GM23248 (cell line): ENCODE results near the gene NDC1. TPM values are rescaled to one million over a fixed set of nuclear protein-coding genes. Genes with fewer than 3 reads are reported as not detected.

ENCODE experiments used
- DNase-seq: peaks from one replicate; pipeline ENCODE4 v3.0.0-alpha.2; 2015
- H2AFZ ChIP-seq: fragments of 200-600 bp; sonication (generic); 2 replicates; pipeline ENCODE4 v1.6.1; 2016; ENCODE audit warnings: antibody characterized with exemption
- H3F3A ChIP-seq: fragments of 200-600 bp; sonication (generic); 2 replicates; pipeline ENCODE4 v1.6.1; 2016; ENCODE audit warnings: mild to moderate bottlenecking, antibody characterized with exemption, mixed run types; ENCODE audit not compliant: insufficient read depth
- H3K27ac ChIP-seq: fragments of 200-600 bp; sonication (generic); 2 replicates; pipeline ENCODE4 v1.5.1; 2016; ENCODE audit warnings: mild to moderate bottlenecking
- H3K27me3 ChIP-seq: fragments of 200-600 bp; sonication (generic); replicated peaks from 2 replicates; pipeline ENCODE4 v1.6.1; 2016; ENCODE audit warnings: mild to moderate bottlenecking; ENCODE audit not compliant: insufficient read depth
- H3K36me3 ChIP-seq: fragments of 200-600 bp; sonication (generic); 2 replicates; pipeline ENCODE4 v1.6.1; 2016; ENCODE audit warnings: low read depth, mild to moderate bottlenecking
- H3K4me1 ChIP-seq: fragments of 200-600 bp; sonication (generic); 2 replicates; pipeline ENCODE4 v1.6.1; 2016; ENCODE audit warnings: mild to moderate bottlenecking; ENCODE audit not compliant: insufficient read depth
- H3K4me2 ChIP-seq: fragments of 200-600 bp; sonication (generic); one replicate; pipeline ENCODE4 v1.6.1; 2016; ENCODE audit warnings: mild to moderate bottlenecking; ENCODE audit not compliant: unreplicated experiment
- H3K4me3 ChIP-seq: fragments of 200-600 bp; sonication (generic); 2 replicates; pipeline ENCODE4 v1.5.1; 2016; ENCODE audit warnings: mild to moderate bottlenecking
- H3K79me2 ChIP-seq: fragments of 200-600 bp; sonication (generic); 2 replicates; pipeline ENCODE4 v1.6.1; 2016; ENCODE audit warnings: mild to moderate bottlenecking; ENCODE audit not compliant: insufficient read depth
- H3K9ac ChIP-seq: fragments of 200-600 bp; sonication (generic); 2 replicates; pipeline ENCODE4 v1.6.1; 2016; ENCODE audit warnings: mild to moderate bottlenecking
- H3K9me2 ChIP-seq: fragments of 200-600 bp; sonication (generic); 2 replicates; pipeline ENCODE4 v1.6.1; 2016; ENCODE audit warnings: mixed run types, mild to moderate bottlenecking, moderate library complexity; ENCODE audit not compliant: insufficient read depth
- H3K9me3 ChIP-seq: fragments of 200-600 bp; sonication (generic); one replicate; pipeline ENCODE4 v1.6.1; 2017; ENCODE audit warnings: low read depth
- H4K20me1 ChIP-seq: fragments of 200-600 bp; sonication (generic); 2 replicates; pipeline ENCODE4 v1.6.0; 2016; ENCODE audit not compliant: insufficient read depth
- EZH2 ChIP-seq: fragments of 200-600 bp; sonication (generic); IDR thresholded peaks from 2 replicates; pipeline ENCODE4 v1.6.1; 2018; ENCODE audit warnings: antibody characterized with exemption, mild to moderate bottlenecking; ENCODE audit not compliant: insufficient read depth, poor library complexity, severe bottlenecking
- EZH2phosphoT487 ChIP-seq: fragments of 200-600 bp; sonication (generic); IDR thresholded peaks from 2 replicates; pipeline ENCODE4 v1.6.1; 2018; ENCODE audit warnings: antibody characterized with exemption, moderate library complexity, mild to moderate bottlenecking, low read depth; ENCODE audit not compliant: insufficient read depth
- WGBS, 2 experiments: methylation state at CpG; one replicate each; pipeline ENCODE4 v1.1.6; 2015 to 2017; ENCODE audit warnings: low lambda C conversion rate in 2 of 2, low coverage in 1 of 2; ENCODE audit errors: missing lambda C conversion rate in 2 of 2; 5-methylcytosine and 5-hydroxymethylcytosine counted together
- in situ Hi-C: fragments of 300-500 bp; cut with MboI; formaldehyde crosslinking; loops from 2 replicates; pipeline ENCODE4 v1.15.0; 2020
- polyA plus RNA-seq: library from polyadenylated mRNA; unstranded; fragments of >200 nt; fragmentation: Nextera tagmentation; extraction: Ambion mirVana; gene quantifications from 2 replicates; pipeline ENCODE4 v1.2.1, GENCODE V29; 2016
- total RNA-seq: library from RNA; depleted of rRNA; stranded (reverse); fragments of >200 nt; shearing (Covaris generic); gene quantifications from 2 replicates; pipeline ENCODE4 v1.2.3, GENCODE V29; 2014

The NDC1 gene
- total and polyA plus RNA-seq, 2 experiments from 2014 or later: 8.2 to 23.0 TPM

DNA sequence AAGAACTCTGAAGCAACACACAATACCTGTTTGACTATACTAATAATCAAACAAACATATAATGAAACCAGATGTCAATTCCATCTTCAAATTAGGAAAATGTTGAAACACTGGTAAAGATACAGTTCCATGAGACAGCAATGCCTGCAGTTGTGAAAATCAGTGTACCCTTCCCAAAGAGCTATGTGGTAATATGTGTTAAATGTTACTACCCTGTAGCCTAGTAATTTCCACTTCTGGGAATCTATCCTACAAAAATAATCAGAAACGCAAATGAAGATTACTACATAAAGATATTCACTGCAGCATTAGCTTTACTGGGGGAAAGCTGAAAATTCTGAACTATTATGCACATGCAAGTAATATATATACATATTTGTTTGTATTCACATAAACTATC lies 116.1 kb downstream of the NDC1 start:
- WGBS, 2 experiments: 49 to 71% methylated on average over 1 of the region's 1 CpG
- no peak overlapping the region for H2AFZ ChIP-seq
- H3K9me2 ChIP-seq: no peaks in the 10 kb centered on the region
- H4K20me1 ChIP-seq: no peaks in the 10 kb centered on the region
- no peaks in the 10 kb centered on the region for H3K79me2 ChIP-seq
- no peak for TF ChIP-seq EZH2phosphoT487
- H3K4me1 ChIP-seq: no peaks in the 10 kb centered on the region
- H3K27ac ChIP-seq: no peak overlapping the region
- DNase-seq: no peak
- H3K9ac ChIP-seq: no peak overlapping the region
- no peaks in the 10 kb centered on the region for H3K27me3 ChIP-seq
- in situ Hi-C loops: no loop called here
- no peak overlapping the region for H3K4me2 ChIP-seq
- no peaks in the 10 kb centered on the region for H3K36me3 ChIP-seq
- H3K9me3 ChIP-seq: no peaks in the 10 kb centered on the region
- no peak overlapping the region for H3K4me3 ChIP-seq
- no peaks in the 10 kb centered on the region for H3F3A ChIP-seq

DNA sequence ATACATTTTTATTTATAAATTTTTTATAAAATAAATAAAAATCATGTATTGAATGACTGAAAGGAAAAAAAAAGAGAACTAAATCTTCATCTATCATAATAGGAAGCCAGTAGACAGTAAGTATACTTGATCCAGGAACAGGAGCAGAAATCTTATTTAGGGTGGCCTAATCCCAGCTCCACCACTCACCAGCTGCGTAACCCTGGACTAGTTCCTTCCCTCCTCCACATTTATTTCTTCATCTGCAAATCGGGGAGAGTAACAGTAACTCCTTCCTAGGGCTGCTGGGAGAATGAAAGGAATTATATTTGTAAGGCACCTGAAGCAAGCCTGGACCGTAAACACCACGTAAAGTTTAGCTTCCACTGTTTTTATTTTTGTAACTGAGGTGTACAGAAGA lies 117.0 kb downstream of the NDC1 start:
- H2AFZ ChIP-seq: no peak overlapping the region
- H3K27me3 ChIP-seq: no peaks in the 10 kb centered on the region
- in situ Hi-C loops: no loop called here
- no peaks in the 10 kb centered on the region for H3F3A ChIP-seq
- DNase-seq: no peak
- H3K36me3 ChIP-seq: no peaks in the 10 kb centered on the region
- H3K4me3 ChIP-seq: no peak overlapping the region
- no peaks in the 10 kb centered on the region for H4K20me1 ChIP-seq
- no peaks in the 10 kb centered on the region for H3K9me2 ChIP-seq
- H3K4me1 ChIP-seq: no peaks in the 10 kb centered on the region
- no peak overlapping the region for H3K27ac ChIP-seq
- WGBS, 2 experiments: 75 to 76% methylated on average over 4 of the region's 4 CpGs
- no peak overlapping the region for H3K9ac ChIP-seq
- no peak overlapping the region for H3K4me2 ChIP-seq
- H3K79me2 ChIP-seq: no peaks in the 10 kb centered on the region
- TF ChIP-seq EZH2 (no peak), EZH2phosphoT487 (no peak)
- H3K9me3 ChIP-seq: no peaks in the 10 kb centered on the region

DNA sequence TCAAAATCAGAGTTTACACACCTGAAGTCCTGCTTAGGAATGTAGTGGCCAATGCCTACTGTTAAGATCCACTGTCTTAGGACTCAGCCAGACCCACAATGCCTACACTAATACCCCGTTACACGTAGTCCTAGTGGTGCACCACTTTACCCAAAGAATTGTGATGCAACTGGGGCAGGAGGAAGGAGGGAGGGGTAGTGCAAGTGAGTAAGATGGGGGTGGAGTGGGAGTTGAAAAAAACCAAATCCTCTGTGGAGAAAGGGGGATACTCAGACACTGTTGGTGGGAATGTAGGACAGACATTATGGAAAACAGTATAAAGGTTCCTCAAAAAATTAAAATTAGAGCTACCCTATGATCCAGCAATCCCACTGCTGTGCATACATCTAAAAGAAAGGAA lies 118.6 kb downstream of the NDC1 start:
- in situ Hi-C loops: no loop called here

DNA sequence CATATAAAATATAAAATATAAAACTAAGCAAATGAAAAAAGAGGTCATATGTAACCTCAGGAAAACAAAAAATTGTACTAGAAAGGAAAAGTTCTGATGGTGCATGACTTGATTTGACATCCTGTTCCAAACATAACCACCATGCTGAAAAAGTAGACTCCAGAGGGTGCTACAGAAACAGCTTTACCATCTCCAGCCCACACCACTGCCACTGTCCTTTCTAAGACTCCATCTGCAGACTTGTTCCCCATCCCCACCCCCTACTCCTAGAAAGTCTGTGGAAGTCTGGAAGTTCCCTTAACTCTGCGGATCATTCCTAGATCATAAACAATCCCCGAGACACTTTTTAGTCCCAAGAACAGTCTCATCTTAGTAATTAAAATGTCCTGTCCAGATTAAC lies 119.7 kb downstream of the NDC1 start:
- H3K27me3 ChIP-seq: no peaks in the 10 kb centered on the region
- no peaks in the 10 kb centered on the region for H3K36me3 ChIP-seq
- no peaks in the 10 kb centered on the region for H3K4me1 ChIP-seq
- TF ChIP-seq EZH2phosphoT487: no peak
- TF ChIP-seq EZH2: no peak
- no peaks in the 10 kb centered on the region for H4K20me1 ChIP-seq
- no peaks in the 10 kb centered on the region for H3F3A ChIP-seq
- no peak overlapping the region for H3K27ac ChIP-seq
- H3K79me2 ChIP-seq: no peaks in the 10 kb centered on the region
- H3K9me3 ChIP-seq: no peaks in the 10 kb centered on the region
- H2AFZ ChIP-seq: no peak overlapping the region
- in situ Hi-C loops: no loop called here
- H3K9me2 ChIP-seq: no peaks in the 10 kb centered on the region
- H3K4me3 ChIP-seq: no peak overlapping the region
- no peak overlapping the region for H3K9ac ChIP-seq
- WGBS, 2 experiments: 63 to 79% methylated on average over 2 of the region's 2 CpGs
- H3K4me2 ChIP-seq: no peak overlapping the region
- DNase-seq: no peak

More for the DNA sequence above, 118.6 kb downstream of the NDC1 start:
- Histone ChIP-seq H3K4me2 (no peak overlapping the region), H3K27me3 (no peaks in the 10 kb centered on the region), H3K79me2 (no peaks in the 10 kb centered on the region), H2AFZ (no peak overlapping the region), H3K4me1 (no peaks in the 10 kb centered on the region), H3K27ac (no peak overlapping the region), H3F3A (no peaks in the 10 kb centered on the region), H3K4me3 (no peak overlapping the region), H4K20me1 (no peaks in the 10 kb centered on the region), H3K9me2 (no peaks in the 10 kb centered on the region), H3K9me3 (no peaks in the 10 kb centered on the region), H3K9ac (no peak overlapping the region), H3K36me3 (no peaks in the 10 kb centered on the region)
- no peak for DNase-seq
- WGBS, 2 experiments: 86 to 98% methylated on average over 2 of the region's 2 CpGs
- TF ChIP-seq EZH2 (no peak), EZH2phosphoT487 (no peak)
